ENCODE results near the gene LIMA1. TPM values are rescaled to one million over a fixed set of nuclear protein-coding genes. Genes with fewer than 3 reads are reported as not detected.
"Not testable (repeated sequence)": the region's sequence is repeated elsewhere in the genome, so short reads cannot be mapped to it uniquely, and the experiment has no call there.

LIMA1 gene
- total RNA-seq, 1 donor from 2014 or later, result 115 TPM

DNA sequence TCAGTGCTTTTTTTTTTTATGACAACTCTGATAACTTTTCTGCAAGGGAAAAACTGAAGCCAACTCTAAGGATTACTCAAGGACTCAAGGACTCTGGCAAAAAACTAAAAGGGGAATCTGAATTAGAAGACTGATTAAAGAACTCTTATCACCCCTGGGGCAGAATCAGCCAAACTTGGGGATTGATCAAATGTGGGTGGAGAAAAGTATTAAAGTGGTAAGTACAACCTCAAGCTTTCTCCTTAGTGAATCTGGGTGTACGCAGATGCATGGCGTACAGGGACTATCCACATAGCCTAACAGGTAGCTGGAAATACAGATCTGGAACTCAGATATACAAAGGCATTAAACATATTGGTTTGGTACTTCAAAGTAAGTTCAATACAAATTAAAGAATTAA is 7.3 kb downstream of the LIMA1 start:
- TF ChIP-seq, protein P1, sequence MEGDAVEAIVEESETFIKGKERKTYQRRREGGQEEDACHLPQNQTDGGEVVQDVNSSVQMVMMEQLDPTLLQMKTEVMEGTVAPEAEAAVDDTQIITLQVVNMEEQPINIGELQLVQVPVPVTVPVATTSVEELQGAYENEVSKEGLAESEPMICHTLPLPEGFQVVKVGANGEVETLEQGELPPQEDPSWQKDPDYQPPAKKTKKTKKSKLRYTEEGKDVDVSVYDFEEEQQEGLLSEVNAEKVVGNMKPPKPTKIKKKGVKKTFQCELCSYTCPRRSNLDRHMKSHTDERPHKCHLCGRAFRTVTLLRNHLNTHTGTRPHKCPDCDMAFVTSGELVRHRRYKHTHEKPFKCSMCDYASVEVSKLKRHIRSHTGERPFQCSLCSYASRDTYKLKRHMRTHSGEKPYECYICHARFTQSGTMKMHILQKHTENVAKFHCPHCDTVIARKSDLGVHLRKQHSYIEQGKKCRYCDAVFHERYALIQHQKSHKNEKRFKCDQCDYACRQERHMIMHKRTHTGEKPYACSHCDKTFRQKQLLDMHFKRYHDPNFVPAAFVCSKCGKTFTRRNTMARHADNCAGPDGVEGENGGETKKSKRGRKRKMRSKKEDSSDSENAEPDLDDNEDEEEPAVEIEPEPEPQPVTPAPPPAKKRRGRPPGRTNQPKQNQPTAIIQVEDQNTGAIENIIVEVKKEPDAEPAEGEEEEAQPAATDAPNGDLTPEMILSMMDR (IDR thresholded peaks at IDR 0.05; ENCODE audit: unreplicated experiment), result no peak
- DNase-seq (ENCODE audit: low spot score in 2 of 2, unreplicated experiment in 2 of 2), result no peak
- Mint-ChIP-seq H3K4me3 (no peak overlapping the region), H3K27me3 (ENCODE audit: low read depth) (no peaks in the 10 kb centered on the region), H3K9me3 (no peaks in the 10 kb centered on the region), H3K4me1 (peaks cover 30% of the 10 kb centered on the region), H3K36me3 (no peaks in the 10 kb centered on the region), H3K27ac (peak overlapping the region; percentile 81)

DNA sequence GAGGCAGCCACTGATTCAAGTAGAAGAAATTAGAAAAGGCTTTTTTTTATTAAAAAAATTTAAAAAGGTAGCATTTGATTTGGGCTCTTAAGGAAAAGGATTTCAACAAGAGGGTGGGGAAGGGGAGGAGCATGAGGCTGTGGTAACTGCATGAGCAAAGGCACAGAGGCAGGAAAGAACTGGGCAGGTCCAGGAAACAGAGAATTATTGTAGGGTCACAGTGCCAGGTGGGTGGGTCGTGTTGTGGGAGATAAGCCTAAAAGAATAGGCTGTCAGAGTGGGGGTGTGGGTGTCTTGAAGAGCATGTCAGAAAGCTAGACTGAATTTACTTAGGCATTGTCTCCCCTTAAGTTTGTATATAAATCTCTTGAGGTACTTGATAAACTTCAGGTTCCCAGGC is 7.8 kb downstream of the LIMA1 start:
- no peak for DNase-seq (ENCODE audit: low spot score in 2 of 2, unreplicated experiment in 2 of 2)
- no peaks in the 10 kb centered on the region for H3K9me3 Mint-ChIP-seq
- H3K4me3 Mint-ChIP-seq, result no peak overlapping the region
- H3K36me3 Mint-ChIP-seq, result no peaks in the 10 kb centered on the region
- TF ChIP-seq, protein P1 (IDR thresholded peaks at IDR 0.05; ENCODE audit: unreplicated experiment), result no peak
- H3K4me1 Mint-ChIP-seq, result peaks cover 30% of the 10 kb centered on the region
- H3K27ac Mint-ChIP-seq, result peak overlapping the region; percentile 81
- no peaks in the 10 kb centered on the region for H3K27me3 Mint-ChIP-seq (ENCODE audit: low read depth)

DNA sequence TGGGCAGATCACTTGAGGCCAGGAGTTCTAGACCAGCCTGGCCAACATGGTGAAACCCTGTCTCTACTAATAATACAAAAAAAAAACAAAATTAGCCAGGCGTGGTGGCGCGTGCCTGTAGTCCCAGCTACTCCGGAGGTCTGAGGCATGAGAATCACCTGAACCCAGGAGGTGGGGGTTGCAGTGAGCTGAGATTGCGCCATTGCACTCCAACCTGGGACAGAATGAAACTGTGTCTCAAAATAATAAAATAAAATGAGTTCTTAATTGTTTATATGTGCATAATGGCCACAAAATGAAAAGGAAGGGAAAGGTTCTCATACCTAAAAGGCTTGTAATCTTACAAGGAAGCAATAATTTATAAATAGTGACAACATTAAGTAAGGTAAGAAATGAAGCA is 8.2 kb downstream of the LIMA1 start:
- H3K36me3 Mint-ChIP-seq; H3K4me3 Mint-ChIP-seq; DNase-seq (ENCODE audit: low spot score in 2 of 2, unreplicated experiment in 2 of 2); H3K9me3 Mint-ChIP-seq; H3K27me3 Mint-ChIP-seq (ENCODE audit: low read depth): not testable (repeated sequence)
- Mint-ChIP-seq H3K4me1 (peaks cover 30% of the 10 kb centered on the region), H3K27ac (peak overlapping the region; percentile 21)

DNA sequence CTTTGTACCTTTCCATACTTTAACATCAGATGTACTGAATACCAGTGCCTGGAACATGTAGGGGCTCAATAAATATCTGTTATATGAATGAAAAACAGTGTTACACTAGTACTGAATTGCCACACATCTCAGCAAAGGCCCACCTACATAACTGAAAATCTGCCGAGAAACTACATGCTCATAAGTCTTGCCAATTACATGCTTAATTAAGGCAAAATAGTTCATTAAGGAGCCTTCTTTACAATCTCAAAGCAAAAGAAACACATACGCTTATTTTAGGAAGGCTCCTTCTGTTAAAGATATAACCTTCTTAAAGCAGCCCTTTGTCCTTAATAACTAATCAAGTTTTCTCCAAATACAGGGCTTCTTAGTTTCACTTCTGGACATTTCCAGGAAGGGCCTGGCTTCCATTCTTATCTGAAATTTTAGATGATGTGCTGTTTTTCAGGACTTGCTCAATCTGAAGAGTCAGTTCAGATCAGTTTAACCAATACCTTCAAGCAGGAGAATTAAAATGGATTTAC is 11.5 kb downstream of the LIMA1 start:
- Mint-ChIP-seq H3K27ac (peak overlapping the region; percentile 84), H3K9me3 (no peaks in the 10 kb centered on the region)

DNA sequence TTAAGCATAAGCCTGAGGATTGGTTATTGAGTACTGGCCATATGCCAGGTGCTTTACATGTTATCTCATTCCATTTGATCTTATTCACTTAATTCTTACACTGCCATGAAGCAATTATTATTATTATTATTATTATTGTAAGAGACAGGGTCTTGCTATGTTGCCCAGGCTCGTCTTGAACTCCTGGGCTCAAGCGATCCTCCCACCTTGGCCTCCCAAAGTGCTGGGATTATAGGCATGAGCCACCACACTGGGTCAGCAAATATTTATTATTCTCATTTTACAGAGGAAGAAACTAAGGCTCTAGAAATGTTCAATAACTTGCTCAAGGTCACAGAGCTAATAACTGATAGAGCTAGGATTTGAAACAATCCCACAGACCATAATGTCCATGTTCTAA is 14.8 kb downstream of the LIMA1 start:
- H3K4me1 Mint-ChIP-seq, result peaks cover 15% of the 10 kb centered on the region
- H3K27ac Mint-ChIP-seq, result no peak overlapping the region
- H3K36me3 Mint-ChIP-seq, result peaks cover 6% of the 10 kb centered on the region
- H3K27me3 Mint-ChIP-seq (ENCODE audit: low read depth), result no peaks in the 10 kb centered on the region
- H3K4me3 Mint-ChIP-seq, result no peak overlapping the region
- no peak for DNase-seq (ENCODE audit: low spot score in 2 of 2, unreplicated experiment in 2 of 2)
- TF ChIP-seq, protein P1 (IDR thresholded peaks at IDR 0.05; ENCODE audit: unreplicated experiment), result no peak
- H3K9me3 Mint-ChIP-seq, result peaks cover 7% of the 10 kb centered on the region

More for the DNA sequence above, 11.5 kb downstream of the LIMA1 start:
- Mint-ChIP-seq H3K36me3 (no peaks in the 10 kb centered on the region), H3K4me3 (no peak overlapping the region), H3K27me3 (ENCODE audit: low read depth) (no peaks in the 10 kb centered on the region), H3K4me1 (peaks cover 26% of the 10 kb centered on the region)
- DNase-seq (ENCODE audit: low spot score in 2 of 2, unreplicated experiment in 2 of 2), result no peak
- TF ChIP-seq, protein P1 (IDR thresholded peaks at IDR 0.05; ENCODE audit: unreplicated experiment), result no peak

DNA sequence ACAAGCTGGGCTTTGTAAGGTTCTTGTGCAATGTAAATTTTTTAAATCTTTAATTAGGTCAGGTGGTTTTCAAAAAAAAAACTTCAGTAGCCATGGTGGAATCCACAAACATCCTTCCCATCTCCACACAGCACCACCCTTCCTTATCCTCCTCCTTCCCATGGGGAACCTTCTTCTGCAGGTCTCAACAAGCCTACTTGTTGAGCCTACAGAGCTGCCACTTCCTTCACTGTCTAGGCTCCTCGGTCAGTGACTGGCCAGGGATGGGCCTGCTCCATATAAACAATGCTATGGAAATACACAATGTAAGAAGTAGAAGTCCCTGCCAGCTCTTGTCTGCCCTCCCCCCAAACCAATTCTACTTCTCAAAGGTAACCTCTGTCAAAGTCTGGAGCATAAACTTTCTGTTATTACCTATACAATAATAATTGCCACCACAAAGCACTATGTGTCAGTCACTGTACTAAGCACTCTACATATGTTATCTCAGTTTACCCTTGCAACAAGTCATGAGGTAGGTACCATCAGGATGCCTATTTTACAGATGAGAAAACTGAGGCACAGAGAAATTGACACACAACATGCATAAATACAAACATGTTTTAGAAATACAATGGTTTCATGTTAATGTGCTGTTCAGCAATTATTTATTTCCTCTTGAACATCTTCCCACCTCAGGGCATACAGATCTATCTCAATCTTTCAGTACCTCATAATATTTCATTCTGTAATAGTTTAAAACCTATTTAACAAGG is 17.4 kb downstream of the LIMA1 start:
- peaks cover 7% of the 10 kb centered on the region for H3K4me1 Mint-ChIP-seq
- peak overlapping the region; percentile 30 for H3K27ac Mint-ChIP-seq
- TF ChIP-seq, protein P1 (IDR thresholded peaks at IDR 0.05; ENCODE audit: unreplicated experiment), result no peak

More for the DNA sequence above, 17.4 kb downstream of the LIMA1 start:
- H3K4me3 Mint-ChIP-seq, result no peak overlapping the region
- H3K36me3 Mint-ChIP-seq, result peaks cover 10% of the 10 kb centered on the region
- H3K9me3 Mint-ChIP-seq, result peaks cover 7% of the 10 kb centered on the region
- no peaks in the 10 kb centered on the region for H3K27me3 Mint-ChIP-seq (ENCODE audit: low read depth)
- DNase-seq (ENCODE audit: low spot score in 2 of 2, unreplicated experiment in 2 of 2), result no peak

Measured in mesothelial cell of epicardium (in vitro differentiated cells).